Activated T-helper 1 cell treated with anti-CD3 and anti-CD28 coated beads, Interleukin-12 subunit alpha, Interleukin-12 subunit beta, Interleukin-2, Interleukin-4 antibody, amounts not matched to agents 30 ng/mL and 10 ng/mL and 1 ng/mL, durations not matched to agents 14 hours and 24 hours and 36 hours (primary cell): ENCODE data around the gene UBE3A. TPM values are rescaled to one million over a fixed set of nuclear protein-coding genes. Genes with fewer than 3 reads are reported as not detected.
A peak's percentile ranks its signal among the peaks of the same experiment; 100 is the strongest.

Experiments
- DNase-seq: peaks from one replicate; pipeline ENCODE4 v3.0.0; 2021; ENCODE audit warnings: low spot score
- H3K27ac Mint-ChIP-seq: one replicate; pipeline ENCODE4 v1.8.0; 2021; ENCODE audit warnings: mild to moderate bottlenecking, mixed read lengths
- H3K27me3 Mint-ChIP-seq: one replicate; pipeline ENCODE4 v1.8.0; 2022; ENCODE audit warnings: mild to moderate bottlenecking, moderate library complexity, mixed read lengths; ENCODE audit not compliant: insufficient read depth
- H3K36me3 Mint-ChIP-seq: one replicate; pipeline ENCODE4 v1.8.0; 2021; ENCODE audit warnings: low read depth, mixed read lengths
- H3K4me1 Mint-ChIP-seq: one replicate; pipeline ENCODE4 v1.8.0; 2021; ENCODE audit warnings: low read depth, mixed read lengths
- H3K4me3 Mint-ChIP-seq: one replicate; pipeline ENCODE4 v1.8.0; 2021; ENCODE audit warnings: mild to moderate bottlenecking, moderate library complexity, mixed read lengths
- H3K9me3 Mint-ChIP-seq: one replicate; pipeline ENCODE4 v1.8.0; 2021; ENCODE audit warnings: mixed read lengths
- intact Hi-C: fragments of 100-400 bp; cut with micrococcal nuclease; formaldehyde crosslinking; loops from one replicate; pipeline ENCODE4 v1.15.1; 2024
- total RNA-seq: library from RNA; stranded (reverse); gene quantifications from 2 replicates; pipeline ENCODE4 v1.2.3, GENCODE V29; 2022

UBE3A gene
- total RNA-seq, 1 donor from 2014 or later, result 115 TPM

DNA sequence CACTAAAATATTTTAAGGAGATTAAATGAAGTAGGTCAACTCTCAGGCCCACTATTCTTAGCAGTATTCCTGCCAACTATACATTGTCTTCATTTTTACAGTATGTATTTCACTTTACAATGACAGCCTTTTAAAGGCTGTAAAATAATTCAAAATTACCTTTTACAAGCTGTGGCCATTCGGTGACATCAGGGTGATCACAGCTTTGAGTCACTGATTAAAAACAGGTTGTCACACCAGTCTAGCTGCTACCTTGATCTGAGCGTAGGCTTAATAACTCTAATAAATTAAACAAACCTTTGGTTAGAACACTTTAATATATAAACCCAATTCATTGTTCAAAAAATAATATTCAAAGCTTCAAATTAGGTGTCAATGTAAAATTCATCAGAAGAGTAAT is 29.9 kb downstream of the UBE3A start:
- Mint-ChIP-seq H3K27me3 (no peaks in the 10 kb centered on the region), H3K4me3 (no peak overlapping the region), H3K9me3 (peaks cover 3% of the 10 kb centered on the region), H3K36me3 (peaks cover 23% of the 10 kb centered on the region), H3K27ac (no peak overlapping the region), H3K4me1 (peaks cover 9% of the 10 kb centered on the region)
- DNase-seq, result no peak
- intact Hi-C loops, result loop anchor here (5.0 kb wide), 1 partner anchor 42 kb away; no protein-coding TSS in a partner anchor

DNA sequence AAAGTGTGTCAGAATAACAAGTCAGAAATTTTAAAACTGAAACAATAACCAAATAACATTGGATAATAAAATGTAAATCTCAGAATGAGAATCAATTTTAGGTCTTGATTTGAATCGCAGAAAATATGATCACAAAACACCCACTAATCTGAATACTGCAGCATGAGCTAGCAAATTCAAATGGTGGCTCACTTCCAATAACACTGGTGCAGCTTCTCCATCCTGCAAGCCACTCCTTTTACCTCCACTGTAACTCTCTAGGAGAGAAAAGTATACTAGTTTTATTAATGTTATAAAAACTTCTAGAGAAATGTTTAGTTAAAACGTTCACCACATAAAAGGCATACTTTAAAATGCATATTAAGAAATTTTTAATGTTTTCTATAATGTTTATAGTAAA is 30.4 kb downstream of the UBE3A start:
- Mint-ChIP-seq H3K36me3 (peaks cover 27% of the 10 kb centered on the region), H3K4me1 (peaks cover 9% of the 10 kb centered on the region), H3K27me3 (no peaks in the 10 kb centered on the region), H3K4me3 (no peak overlapping the region), H3K9me3 (no peaks in the 10 kb centered on the region), H3K27ac (no peak overlapping the region)
- no peak for DNase-seq
- intact Hi-C loops, result loop anchor here (5.0 kb wide), 1 partner anchor 41 kb away; no protein-coding TSS in a partner anchor

- no peak overlapping the region for H3K27ac Mint-ChIP-seq
- H3K27me3 Mint-ChIP-seq, result no peaks in the 10 kb centered on the region
- peaks cover 28% of the 10 kb centered on the region for H3K36me3 Mint-ChIP-seq
- H3K4me1 Mint-ChIP-seq, result peaks cover 9% of the 10 kb centered on the region
- DNase-seq, result no peak
- intact Hi-C loops, result loop anchor here (5.0 kb wide), 1 partner anchor 41 kb away; no protein-coding TSS in a partner anchor
- no peaks in the 10 kb centered on the region for H3K9me3 Mint-ChIP-seq
- H3K4me3 Mint-ChIP-seq, result no peak overlapping the region
Measured at GRCh38 chr15:25407950-25408349, 30.9 kb downstream of the UBE3A start.

GRCh38 chr15:25406846-25407245 is 32.0 kb downstream of the UBE3A start:
- DNase-seq, result no peak
- H3K4me3 Mint-ChIP-seq, result no peak overlapping the region
- peaks cover 9% of the 10 kb centered on the region for H3K4me1 Mint-ChIP-seq
- intact Hi-C loops, result loop anchor here (5.0 kb wide), 1 partner anchor 40 kb away; no protein-coding TSS in a partner anchor
- peaks cover 4% of the 10 kb centered on the region for H3K9me3 Mint-ChIP-seq
- H3K36me3 Mint-ChIP-seq, result peaks cover 35% of the 10 kb centered on the region
- no peaks in the 10 kb centered on the region for H3K27me3 Mint-ChIP-seq
- peak overlapping the region; percentile 26 for H3K27ac Mint-ChIP-seq

- Mint-ChIP-seq H3K36me3 (peaks cover 39% of the 10 kb centered on the region), H3K4me1 (peaks cover 9% of the 10 kb centered on the region), H3K4me3 (no peak overlapping the region), H3K27ac (no peak overlapping the region), H3K9me3 (peaks cover 8% of the 10 kb centered on the region), H3K27me3 (no peaks in the 10 kb centered on the region)
- no peak for DNase-seq
- intact Hi-C loops, result loop anchor here (5.0 kb wide), 1 partner anchor 39 kb away; no protein-coding TSS in a partner anchor
Measured at GRCh38 chr15:25406261-25406660, 32.6 kb downstream of the UBE3A start.

- Mint-ChIP-seq H3K9me3 (peaks cover 10% of the 10 kb centered on the region), H3K27ac (no peak overlapping the region), H3K27me3 (no peaks in the 10 kb centered on the region), H3K4me1 (peaks cover 9% of the 10 kb centered on the region), H3K36me3 (peaks cover 47% of the 10 kb centered on the region), H3K4me3 (no peak overlapping the region)
- no peak for DNase-seq
- intact Hi-C loops, result no loop called here
Measured at GRCh38 chr15:25403771-25404170, 35.1 kb downstream of the UBE3A start.

GRCh38 chr15:25402342-25402741 is 36.5 kb downstream of the UBE3A start:
- no peak for DNase-seq
- H3K4me3 Mint-ChIP-seq, result no peak overlapping the region
- peaks cover 9% of the 10 kb centered on the region for H3K4me1 Mint-ChIP-seq
- peaks cover 52% of the 10 kb centered on the region for H3K36me3 Mint-ChIP-seq
- peaks cover 10% of the 10 kb centered on the region for H3K9me3 Mint-ChIP-seq
- intact Hi-C loops, result no loop called here
- H3K27ac Mint-ChIP-seq, result no peak overlapping the region
- H3K27me3 Mint-ChIP-seq, result no peaks in the 10 kb centered on the region

- Mint-ChIP-seq H3K36me3 (peaks cover 49% of the 10 kb centered on the region), H3K27ac (no peak overlapping the region), H3K9me3 (peaks cover 10% of the 10 kb centered on the region), H3K27me3 (no peaks in the 10 kb centered on the region), H3K4me3 (no peak overlapping the region), H3K4me1 (peaks cover 1% of the 10 kb centered on the region)
- DNase-seq, result no peak
- intact Hi-C loops, result no loop called here
Measured at GRCh38 chr15:25401501-25401900, 37.3 kb downstream of the UBE3A start.

- Mint-ChIP-seq H3K4me3 (no peak overlapping the region), H3K36me3 (peaks cover 35% of the 10 kb centered on the region), H3K27me3 (no peaks in the 10 kb centered on the region), H3K4me1 (peaks cover 10% of the 10 kb centered on the region), H3K27ac (no peak overlapping the region), H3K9me3 (peaks cover 6% of the 10 kb centered on the region)
- intact Hi-C loops, result no loop called here
- no peak for DNase-seq
Measured at GRCh38 chr15:25397100-25397499, 41.7 kb downstream of the UBE3A start.

- H3K4me1 Mint-ChIP-seq, result peaks cover 10% of the 10 kb centered on the region
- no peak overlapping the region for H3K27ac Mint-ChIP-seq
- intact Hi-C loops, result no loop called here
- H3K36me3 Mint-ChIP-seq, result peaks cover 31% of the 10 kb centered on the region
- H3K9me3 Mint-ChIP-seq, result peaks cover 4% of the 10 kb centered on the region
- no peak for DNase-seq
- H3K27me3 Mint-ChIP-seq, result no peaks in the 10 kb centered on the region
- no peak overlapping the region for H3K4me3 Mint-ChIP-seq
Measured at GRCh38 chr15:25394898-25395297, 43.9 kb downstream of the UBE3A start.

DNA sequence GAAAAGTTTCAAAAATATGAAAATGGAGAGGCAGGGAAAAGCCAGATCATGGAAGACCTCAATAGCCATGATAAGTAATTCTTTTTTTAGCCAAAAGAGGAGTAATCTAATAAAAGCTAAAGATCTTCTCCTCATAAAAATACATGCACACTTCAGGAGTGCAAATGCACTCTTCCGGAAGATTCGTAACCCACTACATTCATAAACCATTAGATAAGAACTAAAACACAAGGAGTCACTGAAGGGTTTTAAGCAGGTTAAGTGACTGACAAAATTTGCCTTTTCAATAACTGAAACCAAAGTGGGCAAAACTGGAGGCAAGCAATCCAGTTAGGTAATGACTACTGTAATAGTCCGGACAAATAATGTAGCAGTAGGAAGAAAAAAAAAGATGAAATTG is 46.0 kb downstream of the UBE3A start:
- intact Hi-C loops, result no loop called here
- no peak overlapping the region for H3K27ac Mint-ChIP-seq
- no peaks in the 10 kb centered on the region for H3K27me3 Mint-ChIP-seq
- H3K4me3 Mint-ChIP-seq, result no peak overlapping the region
- peaks cover 4% of the 10 kb centered on the region for H3K9me3 Mint-ChIP-seq
- DNase-seq, result no peak
- peaks cover 20% of the 10 kb centered on the region for H3K4me1 Mint-ChIP-seq
- peaks cover 38% of the 10 kb centered on the region for H3K36me3 Mint-ChIP-seq

- H3K4me3 Mint-ChIP-seq, result no peak overlapping the region
- no peaks in the 10 kb centered on the region for H3K27me3 Mint-ChIP-seq
- H3K4me1 Mint-ChIP-seq, result peaks cover 20% of the 10 kb centered on the region
- H3K9me3 Mint-ChIP-seq, result peaks cover 4% of the 10 kb centered on the region
- H3K27ac Mint-ChIP-seq, result no peak overlapping the region
- DNase-seq, result no peak
- peaks cover 37% of the 10 kb centered on the region for H3K36me3 Mint-ChIP-seq
- intact Hi-C loops, result no loop called here
Measured at GRCh38 chr15:25391971-25392721, 46.7 kb downstream of the UBE3A start.

DNA sequence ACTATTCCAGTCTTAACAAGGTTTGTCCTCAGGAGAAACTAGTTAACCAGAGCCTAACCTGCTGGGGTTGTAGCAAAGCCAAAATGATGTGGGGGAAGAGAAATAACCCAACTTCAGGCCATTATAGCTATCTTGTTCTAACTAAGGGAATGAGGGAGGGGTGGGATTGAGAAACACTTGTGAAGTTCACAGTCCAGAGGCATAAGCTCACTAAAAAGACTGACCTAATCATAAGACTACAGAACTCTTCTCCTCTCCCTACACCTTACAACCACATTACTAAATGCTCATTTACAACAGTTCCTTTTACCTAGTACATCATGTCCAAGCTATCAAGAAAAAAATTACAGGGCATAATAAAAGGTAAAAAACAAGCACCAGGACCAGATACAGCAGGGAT is 52.8 kb downstream of the UBE3A start:
- Mint-ChIP-seq H3K9me3 (peaks cover 20% of the 10 kb centered on the region), H3K27me3 (no peaks in the 10 kb centered on the region), H3K36me3 (peaks cover 57% of the 10 kb centered on the region), H3K4me1 (peaks cover 10% of the 10 kb centered on the region), H3K4me3 (no peak overlapping the region), H3K27ac (no peak overlapping the region)
- DNase-seq, result no peak
- intact Hi-C loops, result no loop called here
